GM19035 (cell line): Measurements from ENCODE around the gene DPP6.

Experiments
- ATAC-seq: cut with Tn5 transposase; IDR thresholded peaks from one replicate; pipeline ENCODE4 v1.9.1; 2021; ENCODE audit not compliant: unreplicated experiment

The DPP6 gene

DNA sequence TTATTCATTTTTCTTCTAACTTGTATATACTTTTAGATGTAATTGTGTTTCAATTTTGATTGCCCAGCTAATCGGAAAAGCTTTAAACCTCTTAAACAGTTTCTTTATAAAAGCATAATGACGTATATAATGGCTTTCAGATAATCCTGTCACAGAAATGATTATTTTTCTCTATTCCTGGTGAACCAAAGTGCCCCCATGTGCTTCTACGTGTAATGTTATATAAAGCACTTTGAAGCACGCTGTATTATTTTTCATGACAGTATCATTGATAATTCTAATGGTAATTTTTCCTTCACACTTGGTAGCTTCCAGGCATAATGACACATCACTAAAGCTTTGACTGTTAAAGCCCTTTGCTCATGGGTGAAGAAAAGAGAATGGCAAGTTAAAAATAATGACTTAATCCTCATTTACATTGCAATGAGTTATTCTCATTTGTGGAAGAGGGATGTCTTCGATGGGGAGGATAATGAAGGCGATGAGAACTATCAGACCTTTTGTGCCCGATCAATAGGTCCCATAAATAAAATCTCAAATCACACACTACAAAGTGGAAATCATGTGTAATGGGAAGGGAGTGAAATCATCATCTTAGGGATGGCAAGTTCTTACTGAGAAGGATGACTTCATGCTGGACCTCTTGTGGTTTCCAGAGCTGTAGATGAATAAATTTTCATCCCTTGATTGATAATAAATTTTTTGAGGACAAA is 460.1 kb downstream of the DPP6 start:
- ATAC-seq, result no peak

DNA sequence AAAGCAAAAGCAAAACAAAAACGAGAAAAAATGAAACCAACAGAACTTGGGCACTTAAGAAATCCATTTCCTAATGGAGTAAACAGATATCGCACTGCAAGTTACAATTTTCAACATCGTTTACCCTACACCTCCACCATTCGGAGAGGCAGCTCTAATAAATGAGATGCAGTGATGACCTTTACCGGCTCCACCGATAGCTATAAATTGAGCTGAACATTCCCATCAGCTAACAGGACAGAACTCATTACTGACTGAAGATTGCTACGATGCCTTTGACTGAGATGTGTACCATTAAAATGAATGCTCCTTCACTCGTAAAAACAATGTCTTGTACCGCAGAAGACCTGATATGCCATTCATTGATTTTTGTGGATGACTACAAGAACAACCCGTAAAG is 465.6 kb downstream of the DPP6 start:
- no peak for ATAC-seq

DNA sequence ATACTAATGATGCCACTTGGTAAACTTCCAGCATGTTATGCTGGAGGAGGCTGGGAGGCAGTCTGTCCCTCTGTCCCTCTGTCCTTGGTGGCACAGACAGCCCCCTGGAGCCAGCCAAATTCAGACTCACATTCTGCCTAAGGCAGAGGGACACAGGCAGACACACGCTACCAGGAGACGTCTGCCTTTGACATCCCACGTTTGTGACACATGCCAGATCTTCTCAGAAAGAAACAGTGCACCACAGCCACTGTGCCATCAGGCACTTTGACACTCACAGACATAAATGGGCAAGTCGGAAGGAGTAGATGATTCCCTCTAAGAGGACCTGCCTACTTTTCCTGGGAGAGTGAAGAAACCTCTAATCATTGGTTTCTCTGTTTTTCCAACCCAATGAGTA is 467.0 kb downstream of the DPP6 start:
- no peak for ATAC-seq

DNA sequence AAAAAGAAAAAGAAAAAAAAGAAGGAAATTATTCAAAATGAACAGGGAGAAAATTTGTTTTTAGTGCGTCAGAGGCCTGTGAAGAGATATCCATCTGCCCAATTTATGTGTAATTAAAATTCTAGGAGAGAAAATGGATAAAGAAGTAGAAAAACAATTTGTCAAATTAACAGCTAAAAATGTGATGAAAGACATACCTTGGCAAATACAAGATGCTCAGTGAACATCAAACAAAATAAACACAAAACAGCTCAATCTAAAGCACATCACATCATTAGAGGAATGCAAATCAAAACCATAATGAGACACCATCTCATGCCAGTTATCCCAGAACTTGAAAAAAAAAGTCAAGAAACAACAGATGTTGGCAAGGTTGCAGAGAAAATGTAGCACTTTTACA is 477.9 kb downstream of the DPP6 start:
- ATAC-seq, result no peak

DNA sequence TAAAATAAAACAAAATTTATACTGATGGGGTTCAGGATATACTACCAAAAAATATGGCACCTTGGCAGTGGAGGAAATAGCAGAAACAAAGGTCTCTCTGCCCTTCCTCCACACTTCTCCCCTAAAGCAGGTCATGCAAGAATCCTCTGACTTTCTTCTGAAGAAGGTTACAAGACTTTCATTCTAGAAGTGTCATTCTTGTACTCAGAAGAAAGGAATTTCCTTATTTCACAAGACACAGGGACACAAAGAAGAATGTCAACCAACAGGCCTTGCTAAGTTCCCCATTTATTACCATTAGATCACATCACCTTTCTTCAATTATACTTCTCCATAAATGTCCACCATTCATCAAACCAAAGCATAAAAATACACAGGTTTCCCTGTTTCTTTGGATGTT is 480.6 kb downstream of the DPP6 start:
- ATAC-seq, result no peak

DNA sequence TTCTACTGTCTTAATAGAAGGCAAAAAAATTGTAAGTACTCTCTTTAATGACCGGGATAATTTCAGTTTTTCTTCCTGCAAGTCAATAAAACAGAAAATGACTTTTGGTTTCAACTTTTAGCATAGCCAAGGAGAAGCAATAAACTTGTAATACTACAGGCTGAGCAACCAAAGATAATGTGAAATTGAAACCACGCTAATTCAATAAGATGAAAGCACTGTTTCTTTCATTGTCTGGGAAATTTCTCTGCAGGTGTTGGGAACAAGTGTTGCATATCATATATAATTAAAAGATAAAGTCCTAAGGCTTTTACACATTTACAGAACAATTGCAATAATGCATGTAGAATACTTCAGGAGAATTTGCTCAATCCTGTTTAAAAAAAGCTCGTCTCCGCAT is 488.4 kb downstream of the DPP6 start:
- ATAC-seq, result no peak

DNA sequence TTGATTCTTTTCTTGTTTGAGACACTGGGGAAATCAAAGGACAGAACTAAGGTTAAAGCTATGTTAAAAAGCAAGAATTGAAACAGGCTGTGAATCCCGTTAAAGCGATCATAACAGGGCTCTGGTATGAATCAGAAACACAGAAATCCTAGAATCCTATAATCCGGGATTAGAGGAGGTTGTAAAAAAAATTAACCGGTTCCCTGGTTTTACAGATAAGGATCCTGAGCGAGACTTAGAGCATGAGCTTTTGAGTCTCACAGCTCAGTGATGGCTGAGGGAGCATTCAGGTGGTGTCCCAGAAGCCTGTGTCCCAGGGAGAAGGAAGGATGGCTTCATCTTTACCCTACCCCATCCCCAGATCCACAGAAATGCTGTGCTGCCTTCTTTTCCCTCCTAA is 489.4 kb downstream of the DPP6 start:
- ATAC-seq, result no peak

DNA sequence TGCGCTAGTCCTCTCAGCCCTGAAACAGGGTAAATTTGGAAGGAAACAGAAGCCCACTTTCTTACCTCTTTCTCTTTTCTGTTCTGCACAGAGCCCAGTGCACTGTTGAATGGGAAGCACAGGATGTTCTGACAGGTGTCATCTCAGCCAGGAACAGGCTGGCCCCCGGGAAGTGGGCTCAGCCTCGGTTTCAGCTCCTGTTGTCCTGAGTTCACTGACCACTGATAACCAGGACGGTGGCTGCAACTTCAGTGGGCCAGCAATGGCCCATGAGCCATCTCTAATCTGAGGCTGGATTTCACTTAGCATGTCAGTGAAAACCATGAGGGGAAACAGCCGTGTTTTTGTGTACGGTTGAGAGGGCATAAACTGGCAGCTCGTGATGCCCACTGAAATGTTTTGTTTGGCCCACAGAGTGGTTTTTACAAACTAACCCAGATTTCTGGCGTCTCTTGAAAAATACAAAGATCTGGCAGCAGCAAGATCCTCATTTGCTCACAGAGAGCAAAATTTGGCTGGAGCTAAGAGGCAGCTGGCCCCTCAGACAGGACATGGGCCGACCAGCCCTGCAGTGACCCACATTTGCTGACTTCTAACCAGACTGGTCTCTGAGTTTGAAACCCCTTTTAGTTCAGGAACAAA is 494.9 kb downstream of the DPP6 start:
- ATAC-seq, result no peak

DNA sequence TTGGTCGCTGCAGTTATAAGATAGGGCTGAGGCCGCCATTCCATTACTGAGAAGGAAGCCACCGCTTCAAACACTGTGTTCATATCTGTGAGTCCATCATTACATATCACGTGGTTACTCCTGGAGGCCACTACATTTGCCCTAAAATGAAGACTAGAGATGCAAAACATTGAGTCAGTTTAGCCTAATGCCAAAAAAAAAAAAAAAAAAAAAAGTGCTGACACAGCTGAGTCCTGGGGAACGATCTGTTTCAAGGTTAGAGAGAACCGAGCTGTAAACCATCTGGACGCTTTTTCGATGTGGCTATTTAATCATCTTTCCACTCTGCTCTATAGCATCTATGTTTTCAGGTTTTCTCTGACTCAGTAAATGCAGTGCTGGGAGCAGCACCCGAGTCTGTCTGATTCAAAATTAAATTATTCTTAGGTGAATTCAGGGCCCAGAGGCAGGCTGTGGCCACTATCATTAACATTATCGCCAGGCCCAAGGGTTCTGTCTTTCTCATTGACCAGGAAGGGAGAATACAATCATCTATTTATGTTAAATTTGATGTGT is 501.6 kb downstream of the DPP6 start:
- no peak for ATAC-seq

DNA sequence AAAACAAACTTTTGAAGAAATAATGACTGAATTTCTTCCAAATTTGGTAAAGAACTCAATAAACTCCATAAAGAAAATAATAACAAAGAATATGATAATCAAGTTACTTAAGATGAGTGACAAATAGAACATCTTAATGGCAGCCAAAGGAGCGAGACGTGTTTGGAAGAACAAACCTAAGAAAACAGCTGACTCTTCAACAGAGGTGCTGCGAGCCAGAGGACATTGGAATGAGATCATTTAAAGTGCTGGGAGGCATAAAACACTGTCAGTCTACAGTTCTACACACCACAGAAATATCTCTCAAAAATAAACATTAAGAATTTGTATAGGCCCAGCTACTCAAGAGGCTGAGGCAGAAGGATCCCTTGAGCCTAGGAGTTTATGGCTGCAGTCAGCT is 507.3 kb downstream of the DPP6 start:
- ATAC-seq, result no peak

DNA sequence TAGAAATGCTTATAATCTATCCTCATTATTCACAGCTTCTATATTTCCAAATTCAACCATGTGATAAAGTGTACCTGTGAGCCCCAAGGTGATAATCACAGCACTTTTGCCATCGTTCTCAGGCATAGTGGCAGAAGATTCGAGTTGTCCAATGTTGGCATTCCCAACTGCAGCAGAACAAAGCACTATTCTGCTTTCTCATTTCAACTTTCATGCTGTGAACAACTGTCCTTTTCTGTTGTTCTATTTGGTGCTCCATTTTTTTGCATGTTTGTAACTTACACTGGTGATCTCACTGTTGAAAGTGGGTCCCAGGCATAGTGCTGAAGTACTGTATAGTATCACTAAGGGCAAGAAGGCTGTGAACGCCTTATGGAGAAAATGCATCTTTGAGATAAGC is 512.5 kb downstream of the DPP6 start:
- no peak for ATAC-seq

DNA sequence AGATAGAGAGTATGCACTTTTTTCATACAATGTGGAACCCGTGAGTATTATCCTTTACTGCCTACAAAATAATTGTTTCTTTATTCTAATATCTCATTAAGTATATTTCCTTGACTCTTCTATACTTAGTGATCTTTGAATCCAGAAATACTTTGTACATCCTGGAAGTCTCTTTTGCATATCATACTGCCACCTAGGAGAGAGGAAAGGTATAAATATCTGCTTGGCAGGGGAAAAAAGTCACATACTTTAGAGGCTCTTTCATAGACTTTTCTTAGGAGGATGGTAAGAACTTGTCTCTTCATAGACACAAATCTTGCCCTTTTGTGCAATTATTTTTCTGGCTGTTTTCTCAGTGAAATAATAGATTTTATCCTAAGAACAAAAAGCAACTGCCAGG is 514.7 kb downstream of the DPP6 start:
- ATAC-seq, result no peak

DNA sequence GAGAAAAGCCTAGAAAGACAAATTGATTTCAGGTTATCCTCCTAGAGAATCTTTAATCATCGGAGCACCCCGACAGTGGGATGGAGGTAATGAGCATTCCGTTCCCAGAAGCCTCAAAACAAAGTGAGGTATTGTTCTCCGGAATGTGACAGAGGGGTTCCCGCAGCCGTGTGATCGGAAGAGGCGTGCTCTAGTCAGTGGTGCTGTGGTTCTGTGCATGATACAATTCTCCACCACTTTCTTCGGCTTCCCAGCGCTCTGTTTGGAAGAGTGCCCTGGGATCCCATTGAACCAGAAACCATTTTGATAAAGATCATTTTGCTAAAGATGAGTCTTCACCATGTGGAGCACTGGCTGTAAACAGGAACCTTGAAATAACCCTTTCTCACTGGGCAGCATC is 516.1 kb downstream of the DPP6 start:
- ATAC-seq, result no peak

DNA sequence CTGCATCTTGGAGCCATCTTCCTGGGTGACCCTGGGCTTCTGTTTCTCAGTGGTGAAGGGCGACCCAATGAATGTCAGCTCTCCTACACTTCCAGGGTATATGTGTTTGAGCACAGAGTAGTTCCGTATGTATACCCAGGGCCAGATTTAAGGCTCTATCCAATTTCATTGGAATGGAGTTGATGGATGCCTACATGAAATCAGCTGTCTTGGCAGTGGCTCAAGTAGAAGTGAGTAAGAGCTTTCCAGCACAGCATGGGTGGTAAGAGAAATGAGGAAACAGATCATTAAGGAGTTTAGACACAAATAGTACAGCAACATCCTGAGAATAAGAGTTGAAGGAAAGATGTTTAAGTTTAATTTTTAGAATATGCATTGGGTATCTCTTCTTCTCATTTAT is 517.7 kb downstream of the DPP6 start:
- ATAC-seq, result no peak

DNA sequence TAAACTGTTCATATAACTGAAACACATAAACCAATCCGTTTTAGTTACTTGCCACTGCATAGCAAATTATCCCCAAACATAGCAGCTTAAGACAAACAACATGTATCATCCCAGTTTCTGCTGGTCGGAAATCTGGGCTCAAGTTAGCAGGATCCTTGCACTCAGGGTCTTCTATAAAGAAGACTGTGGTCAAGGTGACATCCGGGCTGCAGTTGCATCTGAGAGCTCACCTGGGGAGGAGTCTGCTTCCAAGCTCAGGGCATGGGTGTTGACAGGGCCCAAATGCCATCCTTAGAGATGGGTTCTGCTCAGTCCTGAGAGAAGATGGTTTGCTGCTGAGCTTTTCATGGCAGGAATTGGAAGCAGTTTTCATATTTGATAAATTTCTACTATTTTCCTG is 519.6 kb downstream of the DPP6 start:
- no peak for ATAC-seq

DNA sequence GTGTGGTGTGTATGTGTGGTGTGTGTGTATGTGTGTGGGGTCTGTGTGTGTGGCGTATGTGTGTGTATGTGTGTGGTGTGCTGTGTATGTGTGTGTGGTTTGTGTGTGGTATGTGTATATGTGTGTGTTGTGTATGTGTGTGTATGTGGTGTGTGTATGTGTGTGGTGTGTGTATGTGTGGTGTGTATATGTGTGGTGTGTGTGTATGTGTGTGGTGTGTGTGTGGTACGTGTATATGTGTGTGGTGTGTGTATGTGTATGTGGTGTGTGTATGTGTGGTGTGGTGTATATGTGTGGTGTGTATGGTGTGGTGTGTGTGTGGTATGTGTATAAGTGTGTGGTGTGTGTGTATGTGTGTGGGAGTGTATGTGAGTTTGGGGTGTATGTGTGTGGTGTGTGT is 522.0 kb downstream of the DPP6 start:
- ATAC-seq, result no peak

DNA sequence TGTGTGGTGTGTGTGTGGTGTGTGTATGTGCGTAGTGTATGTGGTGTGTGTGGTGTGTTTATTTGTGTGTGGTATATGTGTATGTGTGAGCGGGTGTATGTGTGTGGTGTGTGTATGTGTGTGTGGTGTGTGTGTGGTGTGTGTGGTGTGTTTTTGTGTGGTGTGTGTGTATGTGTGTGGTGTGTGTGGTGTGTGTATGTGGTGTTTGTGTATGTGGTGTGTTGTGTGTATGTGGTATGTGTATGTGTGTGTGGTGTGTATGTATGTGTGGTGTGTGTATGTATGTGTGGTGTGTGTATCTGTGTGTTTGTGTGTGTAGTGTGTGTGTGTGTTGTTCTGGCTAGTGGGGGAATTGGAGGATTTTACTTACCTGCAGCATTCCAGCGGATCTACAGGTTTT is 523.3 kb downstream of the DPP6 start:
- ATAC-seq, result no peak

DNA sequence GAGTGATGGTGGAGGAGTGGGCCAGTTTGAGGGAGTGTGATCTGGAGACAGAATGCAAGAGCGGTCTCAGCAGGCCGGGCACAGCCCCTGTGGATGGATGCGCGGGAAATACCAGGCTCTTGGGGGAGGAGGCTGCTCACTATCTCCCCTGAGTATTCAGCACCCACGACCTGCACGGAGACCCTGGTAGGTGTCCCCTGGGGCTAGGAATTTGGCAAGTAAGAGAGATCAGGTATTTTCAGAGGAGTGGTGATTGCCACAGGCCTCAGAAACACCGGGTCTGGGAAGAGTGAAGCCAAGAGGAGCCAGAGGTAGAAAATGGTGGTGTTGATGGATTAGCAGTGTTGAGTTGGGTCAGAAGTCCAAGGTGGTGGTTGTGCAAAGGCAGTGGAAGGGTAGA is 524.4 kb downstream of the DPP6 start:
- ATAC-seq, result no peak

DNA sequence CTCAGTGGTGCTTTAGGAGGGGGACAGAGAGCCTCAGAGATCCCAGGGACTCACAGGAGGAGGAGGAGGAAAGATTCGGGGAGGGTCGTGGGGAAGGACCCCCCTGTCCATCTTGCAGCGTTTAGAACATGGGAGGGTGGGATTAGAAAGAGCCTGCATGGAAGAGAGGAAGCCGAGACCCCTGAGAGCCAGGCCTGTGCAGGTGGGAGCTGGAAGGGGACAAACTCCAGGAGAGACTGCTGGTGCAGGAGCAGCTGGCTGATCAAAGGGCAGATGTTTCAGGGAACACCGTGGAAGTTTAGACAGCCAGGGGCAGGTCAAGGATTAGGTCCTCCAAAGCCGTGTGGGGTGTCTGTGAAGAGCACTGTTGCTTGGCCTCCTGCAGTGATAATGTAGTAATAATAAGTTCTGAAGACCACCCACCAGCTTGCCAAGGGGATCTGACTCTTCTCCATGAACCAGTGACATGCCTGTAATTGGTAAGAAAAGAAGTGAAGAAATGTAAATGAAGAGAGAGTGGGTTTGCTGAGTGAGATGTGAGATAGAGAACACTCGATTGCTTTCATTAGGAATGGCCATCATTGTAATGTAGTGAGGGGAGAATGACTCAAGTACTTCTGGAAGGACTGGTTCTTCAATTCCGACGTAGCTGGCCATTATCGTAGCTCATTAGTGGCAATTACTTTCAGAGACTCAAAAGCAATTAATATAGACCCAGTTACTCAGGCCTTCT is 525.1 kb downstream of the DPP6 start:
- ATAC-seq, result no peak

DNA sequence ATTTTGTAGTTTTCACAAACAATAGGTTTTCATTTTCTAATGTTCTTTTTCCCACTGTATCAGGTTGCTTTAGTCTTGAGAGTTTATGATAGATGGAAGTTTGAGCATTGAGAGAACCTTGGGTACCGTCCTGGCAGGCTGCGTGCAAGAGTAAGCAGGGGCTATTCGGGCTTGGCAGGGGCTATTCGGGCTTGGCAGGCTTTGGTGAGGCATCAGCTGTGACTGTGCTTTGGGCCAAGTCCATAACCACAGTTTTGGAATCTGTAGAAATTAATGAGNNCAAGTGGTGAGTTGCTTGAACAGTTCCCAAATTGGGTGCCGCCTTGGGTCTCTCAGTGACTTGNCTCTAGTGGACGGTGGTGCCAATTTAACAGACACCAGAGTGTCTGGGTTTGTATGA is 526.1 kb downstream of the DPP6 start:
- no peak for ATAC-seq

DNA sequence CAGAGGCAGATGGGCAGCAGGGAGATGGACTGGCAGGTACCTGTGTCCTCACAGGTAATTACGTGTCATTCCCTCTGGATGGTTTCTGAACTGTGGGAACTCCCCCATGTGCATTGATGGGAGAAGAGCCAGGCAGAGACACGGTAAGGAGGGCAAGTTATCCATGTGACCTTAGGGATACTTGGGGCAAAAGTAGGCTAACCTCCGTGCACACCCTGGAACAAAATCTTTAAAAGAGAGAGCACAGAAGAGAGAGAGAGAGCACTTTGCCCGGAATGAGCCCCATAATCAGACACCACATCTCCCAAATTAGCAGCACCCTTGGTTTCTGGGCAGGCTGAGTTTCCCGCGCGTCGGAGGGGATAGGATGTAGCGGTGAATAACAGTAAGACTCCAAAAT is 527.5 kb downstream of the DPP6 start:
- no peak for ATAC-seq

DNA sequence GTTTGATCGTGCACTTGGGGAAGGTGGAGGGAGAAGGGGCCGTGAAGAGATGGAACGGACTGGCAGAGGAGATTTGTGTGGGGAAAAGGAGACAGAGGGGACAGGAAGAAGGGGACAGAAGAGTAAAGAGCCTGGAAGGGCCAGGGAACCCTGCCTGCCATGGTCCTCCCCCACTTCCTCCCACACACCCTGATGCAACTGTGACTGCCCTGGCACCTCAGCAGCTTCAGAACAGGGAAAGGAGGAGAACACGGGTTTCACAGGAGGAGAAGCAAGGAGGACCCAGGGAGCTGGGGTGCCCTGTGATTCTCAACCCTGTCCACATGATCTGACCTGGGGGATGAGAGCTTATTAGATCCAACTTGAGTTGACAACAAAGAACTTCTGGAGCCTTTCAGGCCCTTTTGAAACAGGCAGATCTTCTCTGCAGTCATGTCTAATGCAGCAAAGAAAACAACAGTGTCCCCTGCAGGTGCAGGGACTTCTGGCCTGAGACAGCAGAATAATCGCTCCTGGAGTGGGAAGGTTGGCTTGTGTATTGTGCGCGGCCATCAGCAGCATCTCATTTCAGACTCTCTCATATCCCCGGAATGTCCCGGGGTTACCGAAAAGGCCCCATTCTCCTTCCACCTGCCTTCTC is 529.2 kb downstream of the DPP6 start:
- no peak for ATAC-seq
